GM12873 (cell line): ENCODE measurements around the gene DENND2A.

Experiments used
- CTCF ChIP-seq: IDR thresholded peaks from 2 replicates; pipeline ENCODE4 v1.5.1; 2012; ENCODE audit warnings: low read depth, mild to moderate bottlenecking, moderate library complexity, low read length, control low read depth; ENCODE audit not compliant: insufficient read depth; ENCODE audit errors: missing control alignments

Gene DENND2A

GRCh38 chr7:140584195-140584851 lies 56.3 kb downstream of the DENND2A start:
- TF ChIP-seq CTCF, result no peak

GRCh38 chr7:140581411-140581810 lies 59.2 kb downstream of the DENND2A start:
- no peak for TF ChIP-seq CTCF

DNA sequence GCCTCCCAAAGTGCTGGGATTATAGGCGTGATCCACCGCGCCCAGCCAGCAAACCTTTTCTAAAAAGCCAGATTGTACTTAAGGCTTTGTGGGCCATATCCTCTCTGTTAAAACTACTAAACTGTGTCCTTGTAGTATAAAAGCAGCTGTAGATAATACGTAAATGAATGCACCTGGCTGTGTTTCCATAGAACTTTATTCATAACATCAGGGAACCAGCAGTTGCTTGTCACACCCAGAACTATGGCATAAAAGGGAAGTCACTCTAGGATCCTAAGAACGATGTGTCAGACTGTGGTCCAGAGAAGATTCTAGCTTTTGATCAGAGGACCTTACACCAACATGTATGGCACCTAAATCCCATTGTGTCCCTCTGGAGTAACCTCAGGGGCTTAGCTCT lies 63.0 kb downstream of the DENND2A start:
- no peak for TF ChIP-seq CTCF

GRCh38 chr7:140576589-140576988 lies 64.0 kb downstream of the DENND2A start:
- no peak for TF ChIP-seq CTCF

- no peak for TF ChIP-seq CTCF
Observed at GRCh38 chr7:140571538-140572122, 69.0 kb downstream of the DENND2A start.

DNA sequence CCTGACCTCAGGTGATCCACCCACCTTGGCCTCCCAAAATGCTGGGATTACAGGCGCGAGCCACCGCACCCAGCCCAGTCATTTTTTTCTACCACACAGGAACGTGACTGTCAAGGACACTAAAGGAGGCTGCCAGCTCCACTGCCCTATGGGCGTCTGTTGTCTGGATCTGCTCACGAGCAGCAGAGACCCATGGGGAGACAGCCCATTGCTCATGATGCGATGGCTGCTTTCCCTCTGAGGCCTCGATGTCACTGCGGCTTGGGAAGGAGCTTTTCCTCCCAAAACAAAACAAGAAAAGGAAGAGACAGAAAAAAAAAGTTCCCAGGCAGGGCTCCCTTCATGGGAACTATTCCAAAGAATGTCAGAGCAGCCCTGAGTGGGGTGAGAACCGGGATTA lies 70.5 kb downstream of the DENND2A start:
- no peak for TF ChIP-seq CTCF

GRCh38 chr7:140568021-140568813 lies 72.4 kb downstream of the DENND2A start:
- no peak for TF ChIP-seq CTCF
